Measurements from ENCODE around the gene FXYD1.

FXYD1 gene

GRCh38 chr19:35104361-35104760 lies 34.3 kb upstream of the FXYD1 start:
- H3K79me2 ChIP-seq (ENCODE audit: low read length): no peaks in the 10 kb centered on the region
- TF ChIP-seq EZH2 (optimal IDR thresholded peaks at IDR 0.05; ENCODE audit: low read depth, low read length): no peak
- no peak for TF ChIP-seq EZH2phosphoT487 (IDR thresholded peaks at IDR 0.05; ENCODE audit: low read length)
- TF ChIP-seq CTCF (IDR thresholded peaks at IDR 0.05; ENCODE audit: low read length): no peak

GRCh38 chr19:35105047-35105410 lies 33.6 kb upstream of the FXYD1 start:
- Histone ChIP-seq H4K20me1 (ENCODE audit: insufficient read depth, low read length) (no peaks in the 10 kb centered on the region), H3F3A (ENCODE audit: insufficient read depth, low read length) (no peaks in the 10 kb centered on the region), H2AFZ (ENCODE audit: low read length) (no peak overlapping the region), H3K9me3 (replicated peaks; ENCODE audit: insufficient read depth, low read length) (no peaks in the 10 kb centered on the region), H3K79me2 (ENCODE audit: low read length) (no peaks in the 10 kb centered on the region), H3K4me3 (ENCODE audit: low read length) (no peak overlapping the region), H3K4me2 (ENCODE audit: low read depth, low read length) (no peak overlapping the region), H3K9ac (ENCODE audit: low read length) (no peak overlapping the region), H3K36me3 (replicated peaks; ENCODE audit: insufficient read depth, low read length) (no peaks in the 10 kb centered on the region), H3K9me2 (replicated peaks; ENCODE audit: insufficient read depth, low read length) (no peaks in the 10 kb centered on the region), H3K27me3 (replicated peaks; ENCODE audit: insufficient read depth, low read length) (peaks cover 67% of the 10 kb centered on the region), H3K4me1 (ENCODE audit: low read length) (no peaks in the 10 kb centered on the region), H3K27ac (ENCODE audit: low read length) (no peak overlapping the region)
- TF ChIP-seq CTCF (IDR thresholded peaks at IDR 0.05; ENCODE audit: low read length) (no peak), EZH2phosphoT487 (IDR thresholded peaks at IDR 0.05; ENCODE audit: low read length) (no peak), EZH2 (optimal IDR thresholded peaks at IDR 0.05; ENCODE audit: low read depth, low read length) (no peak)
- no peak for DNase-seq

More at GRCh38 chr19:35104361-35104760, 34.3 kb upstream of the FXYD1 start:
- Histone ChIP-seq H3K9me2 (replicated peaks; ENCODE audit: insufficient read depth, low read length) (no peaks in the 10 kb centered on the region), H3K9me3 (replicated peaks; ENCODE audit: insufficient read depth, low read length) (no peaks in the 10 kb centered on the region), H3K27ac (ENCODE audit: low read length) (no peak overlapping the region), H3K27me3 (replicated peaks; ENCODE audit: insufficient read depth, low read length) (peaks cover 67% of the 10 kb centered on the region), H3K4me3 (ENCODE audit: low read length) (no peak overlapping the region), H3K9ac (ENCODE audit: low read length) (no peak overlapping the region), H3K4me1 (ENCODE audit: low read length) (no peaks in the 10 kb centered on the region), H3K4me2 (ENCODE audit: low read depth, low read length) (no peak overlapping the region), H4K20me1 (ENCODE audit: insufficient read depth, low read length) (no peaks in the 10 kb centered on the region), H2AFZ (ENCODE audit: low read length) (no peak overlapping the region), H3F3A (ENCODE audit: insufficient read depth, low read length) (no peaks in the 10 kb centered on the region), H3K36me3 (replicated peaks; ENCODE audit: insufficient read depth, low read length) (no peaks in the 10 kb centered on the region)
- DNase-seq: no peak

- Histone ChIP-seq H3K4me2 (ENCODE audit: low read depth, low read length) (no peak overlapping the region), H3K9me3 (replicated peaks; ENCODE audit: insufficient read depth, low read length) (no peaks in the 10 kb centered on the region), H3K9ac (ENCODE audit: low read length) (no peak overlapping the region), H3K9me2 (replicated peaks; ENCODE audit: insufficient read depth, low read length) (no peaks in the 10 kb centered on the region), H2AFZ (ENCODE audit: low read length) (no peak overlapping the region), H3K36me3 (replicated peaks; ENCODE audit: insufficient read depth, low read length) (no peaks in the 10 kb centered on the region), H3K79me2 (ENCODE audit: low read length) (no peaks in the 10 kb centered on the region), H3K27ac (ENCODE audit: low read length) (no peak overlapping the region), H3K4me3 (ENCODE audit: low read length) (no peak overlapping the region), H3K4me1 (ENCODE audit: low read length) (no peaks in the 10 kb centered on the region), H3F3A (ENCODE audit: insufficient read depth, low read length) (no peaks in the 10 kb centered on the region), H3K27me3 (replicated peaks; ENCODE audit: insufficient read depth, low read length) (peaks cover 67% of the 10 kb centered on the region), H4K20me1 (ENCODE audit: insufficient read depth, low read length) (no peaks in the 10 kb centered on the region)
- no peak for TF ChIP-seq EZH2 (optimal IDR thresholded peaks at IDR 0.05; ENCODE audit: low read depth, low read length)
- no peak for TF ChIP-seq EZH2phosphoT487 (IDR thresholded peaks at IDR 0.05; ENCODE audit: low read length)
- no peak for TF ChIP-seq CTCF (IDR thresholded peaks at IDR 0.05; ENCODE audit: low read length)
- DNase-seq: no peak
Observed at GRCh38 chr19:35105411-35106290, 33.0 kb upstream of the FXYD1 start.
